ENCODE results near the gene RSAD2.
"Not testable (repeated sequence)": the region's sequence is repeated elsewhere in the genome, so short reads cannot be mapped to it uniquely, and the experiment has no call there.

Gene RSAD2

DNA sequence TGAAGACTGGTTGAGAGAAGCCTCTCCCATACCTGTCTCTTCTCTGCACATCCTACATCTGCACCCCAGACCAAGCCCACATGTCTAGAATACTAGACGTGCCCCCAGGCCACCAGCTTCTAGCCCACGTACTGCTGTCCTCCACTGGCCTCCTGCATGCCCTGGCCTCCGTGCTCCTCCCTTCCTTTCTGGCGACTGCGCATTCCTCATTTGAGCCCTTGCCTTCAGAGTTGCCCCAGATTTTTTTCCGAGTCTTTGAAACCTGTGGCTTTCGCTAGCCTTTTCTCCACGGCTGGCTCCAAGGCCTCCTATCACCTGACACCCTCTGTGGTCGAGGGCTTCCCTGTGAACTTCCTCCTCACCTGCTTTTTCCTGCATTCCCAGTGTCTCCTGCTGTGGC, 50.9 kb downstream of the RSAD2 start:
- DNase-seq, result no peak

DNA sequence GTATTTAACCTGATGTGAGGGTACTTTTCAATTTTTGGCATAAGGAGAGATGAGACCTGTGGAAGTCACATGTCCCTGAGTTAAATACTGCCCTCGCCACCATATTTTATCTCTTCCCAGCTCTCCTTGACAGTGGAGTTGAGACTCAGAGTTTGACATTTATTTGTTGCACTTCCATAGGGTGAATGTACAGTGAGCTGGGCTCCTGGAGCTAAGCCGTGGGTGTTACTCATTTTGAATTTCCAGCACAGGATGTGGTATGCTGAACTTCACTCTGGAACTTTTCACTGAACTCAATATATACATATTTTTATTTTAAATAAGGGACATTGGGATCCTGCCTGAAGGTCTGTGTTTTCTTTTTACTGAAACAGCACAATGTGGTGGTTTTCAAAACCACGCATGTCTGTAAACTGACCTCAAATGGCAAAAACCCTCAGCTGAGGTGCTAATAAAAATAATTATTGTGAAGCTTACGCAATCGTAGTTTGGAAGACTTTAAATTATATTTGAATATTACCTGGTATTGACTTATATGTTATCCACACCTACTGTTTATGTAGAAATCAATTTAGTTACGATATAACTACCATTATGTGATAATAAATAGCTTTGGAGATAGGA, 51.7 kb downstream of the RSAD2 start:
- no peak for DNase-seq

GRCh38 chr2:6930923-6931647, 53.5 kb downstream of the RSAD2 start:
- DNase-seq, result no peak

DNA sequence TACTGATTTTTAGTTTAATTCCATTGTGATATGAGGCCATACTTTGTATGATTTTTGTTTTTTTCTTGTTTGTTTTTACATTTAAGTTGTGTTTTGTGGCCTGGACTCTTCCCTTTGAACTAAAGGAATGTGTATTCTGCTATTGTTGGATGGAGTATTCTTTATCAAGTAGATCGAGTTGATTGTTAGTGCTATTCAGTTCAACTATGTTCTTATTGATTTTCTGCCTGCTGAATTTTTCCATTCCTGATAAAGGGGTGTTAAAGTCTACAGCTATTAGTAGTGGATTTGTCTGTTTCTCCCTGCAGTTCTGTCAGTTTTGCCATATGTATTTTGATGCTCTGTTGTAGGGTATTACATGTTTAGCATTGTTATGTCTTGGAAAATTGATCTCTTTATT, 54.2 kb downstream of the RSAD2 start:
- no peak for DNase-seq

DNA sequence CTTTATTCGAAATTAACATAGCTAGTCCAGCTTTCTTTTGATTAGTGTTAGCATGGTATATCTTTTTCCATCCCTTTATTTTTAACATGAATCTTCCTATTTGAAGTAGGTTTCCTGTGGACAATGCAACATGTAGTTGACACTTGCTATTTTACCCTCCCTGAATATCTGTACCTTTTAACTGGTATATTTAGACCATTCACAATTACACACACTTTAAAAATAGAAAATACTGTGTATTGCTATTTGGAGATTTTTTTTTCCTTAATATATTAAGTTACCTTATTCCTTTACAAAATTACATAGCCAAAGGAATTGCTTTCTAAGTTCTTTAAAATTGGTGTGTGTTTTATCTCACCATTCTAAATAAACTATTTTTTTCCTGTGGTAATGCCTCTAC, 54.6 kb downstream of the RSAD2 start:
- no peak for DNase-seq

- DNase-seq, result no peak
These were observed 55.3 kb downstream of the RSAD2 start for GRCh38 chr2:6932828-6933227.

DNA sequence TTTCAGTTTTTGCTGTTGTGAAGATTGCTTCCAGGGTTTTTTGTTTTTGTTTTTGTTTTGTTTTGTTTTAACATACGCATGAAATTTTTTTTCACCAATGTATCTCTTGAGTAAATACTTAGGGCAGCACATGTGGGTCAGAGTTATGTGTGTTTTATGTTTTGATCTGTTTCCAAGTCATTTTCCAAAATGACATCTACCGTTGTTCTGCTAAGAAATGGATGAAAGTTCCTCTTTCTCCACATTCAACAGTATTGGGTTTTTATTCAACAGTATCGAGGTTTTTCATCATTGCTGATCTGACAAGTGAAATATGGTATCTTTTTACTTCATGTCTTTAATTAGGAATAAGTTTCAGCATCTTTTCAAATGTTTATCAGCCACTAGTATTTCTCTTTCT, 56.3 kb downstream of the RSAD2 start:
- no peak for DNase-seq

GRCh38 chr2:6934345-6934744, 56.8 kb downstream of the RSAD2 start:
- DNase-seq, result no peak

- DNase-seq, result no peak
These were observed 57.4 kb downstream of the RSAD2 start for GRCh38 chr2:6934758-6935651.

GRCh38 chr2:6935652-6936020, 58.1 kb downstream of the RSAD2 start:
- DNase-seq, result not testable (repeated sequence)

DNA sequence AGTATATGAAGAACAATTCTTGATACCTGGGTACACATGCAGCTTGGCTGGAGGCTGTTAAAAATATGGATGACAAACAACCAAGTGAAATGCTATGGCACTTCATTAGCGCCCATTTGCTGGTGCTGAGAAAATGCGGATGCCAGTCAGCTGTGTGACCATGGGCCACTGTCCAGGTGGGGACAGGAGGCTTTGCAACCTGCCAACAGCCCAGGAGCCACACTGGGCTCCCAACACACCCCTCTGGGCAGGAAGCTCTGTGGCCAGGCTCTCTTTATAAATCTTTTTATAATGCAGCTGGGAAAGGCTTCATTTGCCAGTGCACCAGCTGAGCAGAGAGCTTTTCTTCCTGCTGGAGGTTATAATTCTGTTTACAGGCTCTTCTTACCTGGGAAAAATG, 59.6 kb downstream of the RSAD2 start:
- no peak for DNase-seq

DNA sequence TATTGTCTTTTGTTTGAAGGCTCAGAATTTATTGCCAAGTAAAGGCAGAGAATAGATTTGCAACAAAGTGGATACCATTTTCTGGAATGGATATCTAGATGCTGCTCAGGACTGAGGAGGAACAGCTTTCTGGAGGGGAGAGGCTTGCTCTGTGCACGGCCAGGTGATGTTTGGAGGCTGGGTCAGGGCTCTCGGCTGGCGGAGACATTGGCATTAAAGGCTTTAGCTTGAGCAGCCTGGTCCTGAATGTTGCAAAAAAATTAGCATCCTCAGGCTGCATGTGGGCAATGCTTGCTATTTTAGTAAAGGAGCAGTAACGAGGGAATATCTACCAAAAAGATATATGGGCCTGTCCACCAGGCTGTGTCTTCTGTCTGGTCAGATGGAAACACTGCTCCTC, 60.0 kb downstream of the RSAD2 start:
- DNase-seq, result no peak

DNA sequence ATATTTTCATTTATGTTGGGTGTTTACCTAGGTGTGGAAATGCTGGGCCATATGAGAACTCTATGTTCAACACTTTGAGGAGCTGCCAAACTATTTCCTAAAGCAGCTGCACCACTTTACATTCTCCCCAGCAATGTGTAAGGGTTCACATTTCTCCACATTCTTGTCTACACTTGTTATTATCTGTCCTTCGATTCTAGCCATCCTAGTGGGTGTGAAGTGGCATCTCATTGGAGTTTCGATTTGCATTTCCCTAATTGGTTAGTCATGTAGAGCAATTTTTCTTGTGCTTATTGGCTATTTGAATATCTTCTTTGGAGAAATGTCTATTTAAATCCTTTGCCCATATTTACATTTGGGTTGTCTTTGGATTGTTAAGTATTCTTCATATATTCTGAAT, 61.5 kb downstream of the RSAD2 start:
- DNase-seq, result no peak

- DNase-seq, result no peak
These were observed 63.2 kb downstream of the RSAD2 start for GRCh38 chr2:6940820-6941219.

- no peak for DNase-seq
These were observed 63.9 kb downstream of the RSAD2 start for GRCh38 chr2:6941299-6942046.

GRCh38 chr2:6942848-6943247, 65.3 kb downstream of the RSAD2 start:
- DNase-seq, result no peak

DNA sequence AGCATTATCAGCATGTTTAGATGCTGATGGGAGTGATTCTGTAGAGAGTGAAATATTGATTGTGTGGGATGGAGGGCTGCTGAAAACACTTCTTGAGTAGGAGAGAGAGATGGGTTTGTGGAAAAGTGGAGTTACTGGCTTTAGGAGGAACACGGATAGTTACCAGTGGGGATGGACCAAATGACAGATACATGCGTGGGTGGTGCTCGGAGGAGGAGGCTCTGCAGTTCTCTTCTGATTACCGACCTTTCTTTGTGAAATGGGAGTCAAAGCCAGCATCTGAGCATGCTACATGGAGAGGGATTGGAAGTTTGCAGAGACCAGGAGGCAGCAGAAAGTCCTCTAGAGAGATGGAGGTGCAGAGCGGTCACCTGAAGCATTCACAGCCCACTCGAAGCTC, 65.9 kb downstream of the RSAD2 start:
- no peak for DNase-seq

DNA sequence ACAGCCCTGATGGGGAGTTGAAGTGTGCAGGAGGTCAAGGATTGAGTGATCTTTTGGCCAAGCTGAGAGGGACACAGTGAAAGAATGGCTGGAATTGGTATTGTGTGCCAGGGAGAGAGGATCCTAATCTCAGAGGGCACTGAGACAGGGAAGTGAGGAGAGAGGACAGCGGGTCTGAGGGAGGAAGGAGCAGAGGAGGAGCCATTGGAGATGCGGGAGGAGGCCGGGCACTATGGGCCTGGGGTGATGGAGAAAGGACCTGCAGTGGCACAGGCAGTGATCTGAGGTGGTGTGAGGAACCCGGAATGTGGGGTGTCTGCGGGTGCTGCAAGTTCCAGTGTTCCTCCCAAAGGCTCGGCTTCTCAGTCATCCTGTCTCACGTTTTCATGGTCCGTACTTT, 66.4 kb downstream of the RSAD2 start:
- DNase-seq, result no peak

DNA sequence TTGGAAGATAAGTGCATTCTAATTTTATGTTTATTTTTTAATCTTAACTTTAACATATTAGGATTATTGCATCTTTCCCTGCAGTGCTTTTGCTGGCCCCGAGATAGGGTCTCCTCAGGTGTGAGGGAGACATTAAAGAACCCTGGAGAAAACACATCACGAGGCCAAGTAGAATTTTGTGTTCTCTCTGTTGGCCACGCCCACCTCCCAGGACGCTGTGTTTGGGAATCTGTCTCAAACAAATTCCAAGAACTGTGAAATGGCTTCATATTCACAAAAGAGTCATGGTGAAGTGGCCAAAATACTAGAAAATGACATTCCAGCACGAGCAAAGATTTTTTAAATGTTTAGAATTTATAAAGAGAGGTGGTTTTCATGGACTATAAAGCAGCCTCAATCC, 67.0 kb downstream of the RSAD2 start:
- DNase-seq, result no peak

GRCh38 chr2:6945087-6945813, 67.7 kb downstream of the RSAD2 start:
- no peak for DNase-seq

GRCh38 chr2:6945821-6946220, 68.2 kb downstream of the RSAD2 start:
- DNase-seq, result no peak

DNA sequence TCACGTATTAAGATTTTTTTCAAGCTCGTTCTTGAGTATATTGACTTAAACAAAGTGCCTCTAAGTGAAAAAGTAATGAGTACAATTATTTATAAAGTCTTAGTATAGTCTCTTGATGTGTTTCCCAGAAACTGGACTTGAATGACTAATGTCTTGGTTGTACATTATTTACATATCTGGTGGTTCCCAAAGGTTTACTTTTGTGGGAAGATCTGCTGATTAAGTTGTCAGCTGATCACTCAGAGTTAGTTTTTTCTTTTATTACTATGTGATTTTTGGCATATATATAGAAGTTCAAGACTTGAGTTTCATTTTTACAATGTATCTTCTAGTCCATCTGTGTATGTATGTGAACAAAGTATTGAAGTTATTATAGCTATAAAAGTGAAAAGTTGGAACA, 69.1 kb downstream of the RSAD2 start:
- no peak for DNase-seq

Data from activated CD4-positive, alpha-beta T cell treated with anti-CD3 and anti-CD28 coated beads, Interleukin-2, amount 50 U/mL, for 48 hours (primary cell).